Daoy (cell line): ENCODE data around the gene FSTL4. TPM values are rescaled to one million over a fixed set of nuclear protein-coding genes. Genes with fewer than 3 reads are reported as not detected.

Source experiments
- DNase-seq: peaks from one replicate; pipeline ENCODE4 v3.0.0-alpha.2; 2015; ENCODE audit warnings: low read depth
- total RNA-seq: library from RNA; depleted of rRNA; stranded (reverse); fragments of >200 nt; shearing (Covaris generic); gene quantifications from 2 replicates; pipeline ENCODE4 v1.2.3, GENCODE V29; 2014

FSTL4 gene
- total RNA-seq, 1 experiment from 2014 or later: 0.11 TPM

DNA sequence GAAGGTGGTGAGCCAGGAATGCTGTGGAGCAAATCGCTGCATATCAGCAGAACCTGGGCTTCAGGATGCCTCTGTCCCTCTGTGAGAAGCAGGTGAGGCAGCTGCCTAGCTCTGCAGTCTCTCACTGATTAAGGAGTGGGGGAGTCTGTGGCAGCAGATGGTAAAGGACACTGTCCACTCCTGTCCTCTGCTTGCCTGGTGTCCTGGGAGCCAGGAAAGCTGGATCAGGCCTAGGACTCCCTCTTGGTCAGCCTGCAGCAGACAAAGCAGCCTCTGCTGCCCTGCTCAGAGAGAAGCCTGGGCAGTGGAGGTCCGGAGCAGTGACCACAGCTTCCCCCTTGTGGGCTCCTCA, 345.8 kb downstream of the FSTL4 start:
- no peak for DNase-seq

GRCh38 chr5:133265720-133266526, 346.4 kb downstream of the FSTL4 start:
- DNase-seq: peak; percentile 17

DNA sequence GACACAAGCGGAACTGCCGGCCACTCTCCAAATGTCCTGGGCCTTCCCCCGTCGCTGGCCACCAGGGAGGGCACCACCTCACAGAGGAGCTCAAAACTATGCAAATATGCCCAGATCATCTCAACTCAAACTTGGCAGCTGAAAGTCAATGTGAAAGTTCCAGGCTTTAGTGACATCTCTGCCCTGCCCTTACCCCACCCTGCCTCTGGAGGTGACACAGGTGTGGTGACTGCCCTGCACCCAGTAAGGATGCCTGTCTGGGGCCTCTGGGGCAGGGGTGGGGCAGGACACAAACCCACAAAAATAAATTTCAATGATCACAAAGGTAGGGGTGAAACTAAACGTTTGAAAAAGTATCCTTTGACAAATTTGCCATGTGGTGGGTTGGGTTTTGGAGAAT, 347.1 kb downstream of the FSTL4 start:
- no peak for DNase-seq

- DNase-seq: no peak
Measured at GRCh38 chr5:133262690-133263089, 349.7 kb downstream of the FSTL4 start.

- no peak for DNase-seq
Measured at GRCh38 chr5:133261993-133262392, 350.3 kb downstream of the FSTL4 start.

GRCh38 chr5:133260715-133261114, 351.6 kb downstream of the FSTL4 start:
- peak; percentile 21 for DNase-seq

DNA sequence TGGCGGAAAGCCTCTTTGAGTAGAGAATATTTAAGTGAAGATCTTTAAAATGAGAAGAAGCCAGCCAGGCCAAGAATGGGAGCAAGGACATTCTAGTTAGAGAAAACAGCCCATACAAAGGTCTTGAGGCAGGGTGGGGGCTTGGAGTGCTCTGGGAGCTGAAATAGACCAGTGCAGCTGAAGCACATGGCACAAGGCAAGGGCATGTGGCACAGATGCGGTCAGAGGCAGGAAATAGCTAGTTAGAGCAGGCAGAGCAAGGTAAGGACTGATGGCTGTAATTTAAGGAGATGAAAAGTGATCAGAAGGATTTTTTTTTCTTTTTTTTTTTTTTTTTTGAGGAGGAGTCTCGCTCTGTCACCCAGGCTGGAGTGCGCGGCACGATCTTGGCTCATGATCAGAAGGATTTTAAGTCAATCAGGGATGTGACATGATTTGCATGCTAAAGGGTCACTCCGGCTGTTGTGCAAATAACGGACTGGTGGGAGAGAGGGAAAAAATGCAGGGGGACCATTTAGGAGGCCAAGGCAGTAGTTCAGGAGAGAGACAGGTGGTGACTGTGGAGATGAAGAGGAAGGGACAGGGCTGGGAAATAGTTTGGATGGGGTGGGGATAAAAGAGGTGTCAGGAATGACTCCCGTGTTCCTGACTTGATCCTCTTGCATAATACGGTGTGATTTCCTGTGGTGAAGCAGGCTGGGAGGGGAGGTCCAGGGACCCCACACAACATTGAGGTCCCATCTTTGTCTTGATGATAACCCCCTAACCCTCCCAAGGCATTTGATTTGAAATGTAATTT, 352.9 kb downstream of the FSTL4 start:
- DNase-seq: no peak

DNA sequence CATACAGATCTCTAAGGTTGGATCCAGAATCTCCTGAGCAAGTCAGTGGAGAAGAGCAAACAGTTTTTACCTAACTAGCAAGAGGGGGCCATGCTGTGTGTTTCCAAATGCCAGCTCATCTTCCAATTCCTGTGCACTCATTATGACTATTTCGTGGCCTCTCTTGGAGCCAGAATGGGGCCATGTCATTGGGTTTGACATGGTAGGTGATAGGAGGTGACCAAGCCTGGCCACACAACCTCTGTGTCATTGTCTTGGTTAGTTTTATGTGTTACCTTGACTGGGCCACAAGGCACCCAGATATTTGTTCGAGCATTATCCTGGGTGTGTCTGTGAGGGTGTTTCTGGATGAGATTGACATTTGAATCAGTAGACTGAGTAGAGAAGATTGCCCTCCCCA, 354.4 kb downstream of the FSTL4 start:
- no peak for DNase-seq

DNA sequence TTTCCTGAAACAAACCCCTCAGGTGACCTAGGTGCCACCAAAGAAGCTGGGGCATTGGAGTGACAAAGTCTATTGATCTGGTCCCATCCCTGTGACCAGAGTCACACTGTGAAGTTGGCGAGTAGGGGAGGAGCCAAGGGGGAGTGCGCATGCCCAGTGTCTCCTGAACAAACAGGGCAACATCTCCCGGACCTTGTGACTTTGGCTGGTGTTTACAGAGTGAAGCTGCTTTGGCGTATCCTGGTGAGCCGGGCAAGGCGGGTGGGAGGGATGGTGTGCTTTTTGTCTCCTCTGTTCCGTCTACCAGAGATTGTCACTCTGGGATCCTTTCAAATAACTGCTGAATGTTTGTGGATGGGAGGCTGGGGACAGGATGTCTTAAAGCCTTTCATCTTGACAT, 356.1 kb downstream of the FSTL4 start:
- no peak for DNase-seq

DNA sequence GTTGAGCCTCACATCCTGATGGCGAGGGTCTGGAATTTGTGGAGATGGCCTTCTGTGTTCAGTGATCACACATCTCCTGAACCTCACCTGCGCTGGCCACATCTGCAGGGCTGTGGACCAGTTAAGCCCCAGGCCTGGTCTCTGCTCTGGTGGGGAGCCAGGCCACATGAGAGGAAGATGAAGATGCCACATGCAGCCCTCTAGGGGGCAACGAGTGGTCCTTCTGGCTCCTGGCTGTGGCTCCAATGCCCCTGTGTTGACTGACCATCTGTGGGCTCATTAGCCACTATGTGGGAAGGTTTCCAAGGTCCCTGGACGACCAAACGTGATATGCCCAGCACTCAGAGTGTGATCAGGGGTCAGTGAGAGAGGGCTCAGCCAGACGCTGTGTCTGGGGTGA, 357.5 kb downstream of the FSTL4 start:
- DNase-seq: no peak

GRCh38 chr5:133253671-133254070, 358.7 kb downstream of the FSTL4 start:
- DNase-seq: no peak

DNA sequence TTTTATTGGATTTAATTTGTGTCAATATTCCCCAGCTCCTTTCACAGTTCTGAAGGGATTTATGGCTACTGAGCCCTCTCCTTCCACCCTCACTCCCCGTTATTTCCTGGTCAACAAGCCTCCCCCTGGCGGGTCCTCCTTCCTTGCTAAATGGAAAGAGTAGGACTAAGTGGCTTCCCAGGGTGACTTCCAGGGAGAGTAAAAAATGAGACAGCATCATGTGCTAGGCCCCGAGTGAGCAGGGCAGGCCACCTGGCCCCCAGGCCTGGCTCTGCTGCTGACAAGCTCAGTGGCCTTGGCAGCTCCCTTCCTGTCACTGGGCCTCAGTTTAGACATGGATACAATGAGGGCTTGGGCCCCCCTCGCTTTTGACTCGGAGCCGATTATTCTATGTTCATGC, 359.3 kb downstream of the FSTL4 start:
- DNase-seq: no peak

DNA sequence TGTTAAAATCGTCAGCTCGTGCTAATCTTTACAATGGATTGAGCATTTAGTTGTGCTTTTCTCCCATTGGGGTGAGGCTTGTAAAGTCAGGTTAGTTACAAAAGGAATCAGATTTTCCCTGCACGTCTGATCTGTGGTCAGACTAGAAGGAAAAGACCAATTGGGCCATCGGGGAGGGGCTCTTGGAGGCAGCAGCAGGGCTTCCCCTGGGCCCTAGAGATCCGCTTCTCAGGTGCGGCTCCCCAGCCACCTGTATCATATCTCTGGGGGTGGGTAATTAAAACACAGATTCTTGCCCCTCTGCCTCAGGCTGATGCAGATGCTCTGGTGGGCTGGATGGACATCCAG, 360.2 kb downstream of the FSTL4 start:
- DNase-seq: no peak

GRCh38 chr5:133251296-133252132, 360.8 kb downstream of the FSTL4 start:
- DNase-seq: peak; percentile 46

DNA sequence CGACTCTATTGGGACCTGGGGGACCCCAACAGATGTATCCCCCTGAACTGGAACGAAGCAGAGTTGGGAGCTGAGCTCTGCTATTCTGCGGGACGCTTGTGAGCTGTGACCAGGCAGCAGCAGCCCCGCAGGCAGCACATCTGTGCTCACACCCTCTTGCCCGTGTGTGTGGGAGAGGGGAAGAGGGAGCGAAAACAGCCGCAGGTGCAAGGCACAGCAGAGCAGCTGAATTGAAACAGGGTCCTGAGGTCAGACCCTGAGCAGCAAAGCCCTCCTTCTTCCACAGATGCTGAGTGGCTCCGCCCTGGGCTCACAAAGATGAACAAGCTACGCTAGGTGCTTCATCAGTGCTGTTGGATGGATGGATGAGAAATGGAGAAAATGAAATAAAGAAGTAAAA, 361.8 kb downstream of the FSTL4 start:
- no peak for DNase-seq

DNA sequence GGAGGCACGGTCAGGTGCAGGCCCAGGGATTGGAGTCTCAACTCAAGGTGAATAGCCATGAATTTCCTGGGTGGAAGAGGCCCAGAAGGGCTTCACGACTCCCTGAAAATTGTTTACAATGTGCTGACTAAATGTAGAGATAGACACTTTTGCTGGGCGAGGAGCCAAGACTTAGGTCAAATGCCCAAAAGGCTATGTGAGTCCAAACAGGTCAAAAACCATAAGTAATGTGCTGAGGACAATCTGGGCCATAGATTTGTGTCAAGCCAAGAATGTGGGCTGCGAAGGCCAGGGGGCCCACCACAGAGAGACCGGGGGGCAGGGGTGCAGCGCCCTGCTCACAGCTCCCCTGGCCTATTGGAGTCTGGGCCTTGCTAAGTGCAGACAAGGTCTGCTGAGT, 362.7 kb downstream of the FSTL4 start:
- no peak for DNase-seq

- peak; percentile 74 for DNase-seq
Measured at GRCh38 chr5:133247881-133248624, 364.3 kb downstream of the FSTL4 start.

GRCh38 chr5:133247151-133247709, 365.1 kb downstream of the FSTL4 start:
- DNase-seq: peak; percentile 53

DNA sequence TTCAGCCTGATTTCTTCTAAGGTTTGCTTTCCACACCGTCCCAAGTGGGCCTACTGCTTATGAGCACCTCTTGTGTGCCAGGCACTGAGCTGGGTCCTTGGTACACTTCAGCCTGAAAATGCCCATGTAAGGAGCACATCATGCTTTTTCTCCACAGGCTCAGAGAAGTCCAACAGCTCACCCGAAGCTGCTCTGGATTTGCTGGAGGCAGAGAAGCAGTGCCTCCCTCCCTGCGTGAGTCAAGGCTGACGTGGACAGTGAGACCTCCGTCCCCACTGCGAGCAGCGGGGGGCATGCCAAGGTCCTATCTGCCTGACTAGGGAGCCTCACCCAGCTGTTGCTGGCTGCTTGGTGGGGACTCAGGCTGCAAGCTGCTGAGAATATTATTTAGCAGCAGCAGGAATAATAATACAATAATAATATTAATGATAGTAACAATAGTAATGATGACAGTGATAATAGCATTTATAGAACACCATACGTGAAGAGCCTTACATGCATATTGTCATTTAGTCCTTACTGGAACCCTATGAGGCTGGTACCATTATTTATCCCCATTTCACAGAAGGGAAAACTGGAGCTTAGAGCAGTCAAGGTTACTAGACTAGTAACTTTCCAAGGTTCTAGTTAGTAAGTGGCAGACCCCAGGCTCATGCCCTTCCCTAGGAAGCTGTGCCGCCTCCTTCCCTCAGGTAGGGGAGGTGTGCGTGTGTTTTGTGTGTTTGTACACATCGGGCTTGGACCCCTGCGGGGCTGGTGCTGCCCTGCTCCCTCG, 365.8 kb downstream of the FSTL4 start:
- peak; percentile 93 for DNase-seq

GRCh38 chr5:133246053-133246370, 366.3 kb downstream of the FSTL4 start:
- no peak for DNase-seq
